ELR (cell line): ENCODE data around the gene PODXL2.
"Not testable (repeated sequence)": the region's sequence is repeated elsewhere in the genome, so short reads cannot be mapped to it uniquely, and the experiment has no call there.

ENCODE experiments used
- DNase-seq: peaks from one replicate; pipeline ENCODE4 v3.0.0-alpha.2; 2015; ENCODE audit warnings: low read depth

PODXL2 gene

DNA sequence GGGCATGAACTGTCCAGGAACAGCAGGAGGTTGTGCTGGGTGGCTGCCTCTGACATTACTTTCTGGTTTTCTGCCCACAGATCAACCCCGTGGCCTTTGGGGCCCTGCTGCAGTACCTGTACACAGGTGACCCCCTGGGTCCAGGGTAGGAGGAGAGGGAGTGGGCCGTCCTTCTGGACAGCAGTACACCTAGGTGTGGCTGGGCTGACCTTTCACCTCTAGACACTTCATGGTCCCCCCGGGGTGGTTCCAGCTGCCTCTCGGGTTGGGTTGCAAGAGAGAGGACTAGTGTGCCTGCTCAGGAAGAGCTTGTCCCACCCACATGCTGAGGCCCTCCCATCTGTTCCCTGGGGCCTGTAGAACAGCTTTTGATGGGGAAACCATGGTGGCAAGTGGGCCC is 47.5 kb downstream of the PODXL2 start:
- no peak for DNase-seq

- no peak for DNase-seq
These were observed 48.0 kb downstream of the PODXL2 start for GRCh38 chr3:127676921-127677351.

- DNase-seq = no peak
These were observed 48.7 kb downstream of the PODXL2 start for GRCh38 chr3:127677541-127678314.

DNA sequence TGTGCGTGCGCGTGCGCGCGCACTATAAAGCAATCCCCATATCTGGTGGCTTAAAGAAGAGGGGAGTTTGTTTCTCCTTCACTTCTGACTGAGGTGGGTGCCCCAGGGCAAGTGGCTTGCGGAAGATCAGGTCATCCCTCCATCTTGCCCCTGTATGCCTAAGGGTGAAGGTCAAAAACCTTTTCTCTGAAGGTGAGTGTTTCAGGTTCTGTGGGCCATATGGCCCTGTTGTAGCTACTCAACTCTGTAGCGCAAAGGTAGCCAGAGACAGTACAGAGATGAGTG is 49.3 kb downstream of the PODXL2 start:
- no peak for DNase-seq

GRCh38 chr3:127678611-127679533 is 49.9 kb downstream of the PODXL2 start:
- DNase-seq = no peak

GRCh38 chr3:127679534-127680145 is 50.7 kb downstream of the PODXL2 start:
- no peak for DNase-seq

DNA sequence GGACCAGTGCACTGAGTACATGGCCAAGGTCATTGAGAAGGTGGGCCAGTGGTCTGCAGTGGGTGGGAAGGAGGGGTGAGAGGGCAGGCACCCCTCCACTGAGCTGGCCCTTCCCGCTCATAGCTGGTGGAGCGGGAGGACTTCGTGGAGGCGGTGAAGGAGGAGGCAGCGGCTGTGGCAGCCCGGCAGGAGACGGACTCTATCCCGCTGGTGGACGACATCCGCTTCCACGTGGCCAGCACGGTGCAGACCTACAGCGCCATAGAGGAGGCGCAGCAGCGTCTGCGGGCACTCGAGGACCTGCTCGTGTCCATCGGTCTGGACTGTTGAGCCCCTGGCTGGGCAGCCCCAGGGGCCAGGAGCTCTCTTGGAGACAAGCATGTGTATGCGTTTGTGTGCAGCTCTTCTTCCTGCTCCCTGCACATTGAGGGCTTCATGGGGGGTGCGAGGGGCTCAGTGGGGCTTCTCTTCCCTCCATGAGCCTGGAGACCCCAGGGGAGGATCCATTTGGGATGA is 51.2 kb downstream of the PODXL2 start:
- DNase-seq = no peak

DNA sequence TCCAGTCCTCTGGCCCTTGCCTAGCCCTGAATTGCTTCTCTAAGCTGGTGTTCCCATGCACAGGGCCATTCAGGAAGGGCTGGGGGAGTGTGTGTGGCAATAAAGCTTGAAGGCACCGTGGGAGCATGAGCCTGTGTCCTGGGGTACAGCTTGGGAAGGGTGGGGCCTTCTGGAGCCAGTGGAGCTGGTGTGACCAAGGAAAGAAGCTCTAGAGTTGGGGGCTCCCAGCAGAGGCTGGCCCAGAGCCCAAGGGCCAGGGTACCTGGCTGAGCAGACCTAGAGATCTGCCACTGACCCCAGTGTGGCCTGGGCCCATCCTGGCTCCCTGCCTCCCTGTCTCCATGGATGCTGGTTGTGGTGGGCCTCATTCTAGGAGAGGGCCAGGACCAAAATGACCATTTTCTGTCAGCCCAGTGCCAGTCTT is 51.8 kb downstream of the PODXL2 start:
- DNase-seq = no peak

DNA sequence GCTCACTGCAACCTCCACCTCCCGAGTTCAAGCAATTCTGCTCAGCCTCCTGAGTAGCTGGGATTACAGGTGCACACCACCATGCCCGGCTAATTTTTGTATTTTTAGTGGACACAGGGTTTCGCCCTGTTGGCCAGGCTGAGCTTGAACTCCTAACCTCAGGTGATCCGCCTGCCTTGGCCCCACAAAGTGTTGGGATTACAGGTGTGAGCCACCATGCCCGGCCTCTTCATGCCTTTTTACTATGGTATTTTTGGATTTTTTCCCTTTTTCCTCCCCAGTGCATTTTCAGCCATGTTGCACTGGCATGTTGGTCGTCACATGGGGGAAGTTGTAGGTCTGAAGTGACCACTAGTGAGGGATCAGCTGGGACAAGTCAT is 53.2 kb downstream of the PODXL2 start:
- DNase-seq = not testable (repeated sequence)

GRCh38 chr3:127682561-127682960 is 53.6 kb downstream of the PODXL2 start:
- no peak for DNase-seq

DNA sequence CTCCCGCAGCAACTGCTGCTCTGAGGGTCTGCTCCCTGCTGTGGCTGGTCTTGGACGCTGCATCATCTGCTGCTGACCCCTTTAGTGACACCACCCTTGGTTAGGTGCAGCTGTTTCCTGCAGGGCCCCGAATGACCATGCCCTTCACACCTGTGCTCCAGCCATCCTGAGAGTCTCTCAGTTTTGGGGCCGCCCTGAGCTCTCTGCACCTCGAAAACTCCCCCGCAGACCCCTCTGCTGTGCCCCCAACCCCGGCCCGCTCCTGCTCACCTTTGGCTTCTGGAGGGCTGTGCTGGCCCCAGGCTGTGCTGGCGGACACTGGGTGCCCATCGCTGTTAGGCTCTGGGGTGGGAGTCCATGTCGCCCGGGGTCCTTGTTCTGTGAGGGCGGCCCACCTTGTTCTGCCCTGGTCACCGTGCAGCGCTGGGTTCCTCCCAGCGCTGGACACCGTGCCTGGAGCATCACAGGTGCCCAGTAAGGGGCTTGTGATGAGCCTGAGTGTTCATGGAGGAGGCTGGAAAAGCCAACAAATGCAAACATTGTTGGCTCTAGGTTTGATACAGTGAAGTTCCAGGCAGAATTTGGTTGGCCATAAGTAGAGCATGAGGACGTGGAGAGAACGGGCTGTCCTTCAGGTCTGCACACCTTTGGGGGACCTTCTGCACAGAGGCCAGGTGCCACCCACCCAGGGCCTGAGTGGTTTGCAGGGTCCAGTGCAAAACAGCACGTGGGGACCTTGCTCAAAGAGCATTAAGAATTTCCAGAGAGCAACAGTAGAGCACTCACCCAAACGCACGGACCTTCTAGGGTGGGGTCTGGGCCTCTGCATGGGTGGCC is 56.1 kb downstream of the PODXL2 start:
- DNase-seq = no peak

- DNase-seq = peak; percentile 21
These were observed 56.9 kb downstream of the PODXL2 start for GRCh38 chr3:127685708-127686511.

DNA sequence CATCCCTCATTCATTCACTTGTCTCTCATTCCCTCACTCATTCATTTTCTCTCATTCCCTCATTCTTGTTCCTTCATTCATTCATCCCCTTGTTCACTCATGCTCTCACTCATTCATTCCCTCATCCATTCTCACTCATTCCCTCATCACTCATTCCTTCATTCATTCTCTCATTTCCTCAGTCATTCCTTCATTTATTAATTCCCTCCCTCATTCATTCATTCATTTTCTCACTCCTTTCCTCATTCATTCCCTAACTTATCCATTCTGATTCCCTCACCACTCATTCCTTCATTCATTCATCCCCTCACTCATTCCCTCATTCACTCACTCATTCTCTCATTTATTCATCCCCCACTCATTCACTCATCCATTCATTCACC is 57.5 kb downstream of the PODXL2 start:
- DNase-seq = no peak

DNA sequence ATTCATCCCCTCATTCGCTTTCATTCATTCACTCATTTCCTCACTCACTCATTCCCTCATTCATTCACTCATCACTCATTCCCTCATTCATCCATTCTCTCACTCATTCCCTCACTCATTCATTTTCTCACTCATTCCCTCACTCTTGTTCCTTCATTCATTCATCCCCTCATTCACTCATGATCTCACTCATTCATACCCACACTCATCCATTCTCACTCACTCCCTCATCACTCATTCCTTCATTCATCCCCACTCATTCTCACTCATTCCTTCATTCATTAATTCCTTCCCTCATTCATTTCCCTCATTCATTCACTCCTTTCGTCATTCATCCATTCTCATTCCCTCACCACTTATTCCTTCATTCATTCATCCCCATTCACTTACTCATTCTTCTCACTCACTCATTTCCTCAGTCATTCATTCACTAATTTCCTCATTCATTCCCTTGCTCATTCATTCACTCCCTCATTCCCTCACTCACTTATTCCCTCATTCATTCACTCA is 58.3 kb downstream of the PODXL2 start:
- no peak for DNase-seq

GRCh38 chr3:127688022-127688415 is 59.0 kb downstream of the PODXL2 start:
- no peak for DNase-seq

- DNase-seq = peak; percentile 65
These were observed 59.7 kb downstream of the PODXL2 start for GRCh38 chr3:127688416-127689265.

DNA sequence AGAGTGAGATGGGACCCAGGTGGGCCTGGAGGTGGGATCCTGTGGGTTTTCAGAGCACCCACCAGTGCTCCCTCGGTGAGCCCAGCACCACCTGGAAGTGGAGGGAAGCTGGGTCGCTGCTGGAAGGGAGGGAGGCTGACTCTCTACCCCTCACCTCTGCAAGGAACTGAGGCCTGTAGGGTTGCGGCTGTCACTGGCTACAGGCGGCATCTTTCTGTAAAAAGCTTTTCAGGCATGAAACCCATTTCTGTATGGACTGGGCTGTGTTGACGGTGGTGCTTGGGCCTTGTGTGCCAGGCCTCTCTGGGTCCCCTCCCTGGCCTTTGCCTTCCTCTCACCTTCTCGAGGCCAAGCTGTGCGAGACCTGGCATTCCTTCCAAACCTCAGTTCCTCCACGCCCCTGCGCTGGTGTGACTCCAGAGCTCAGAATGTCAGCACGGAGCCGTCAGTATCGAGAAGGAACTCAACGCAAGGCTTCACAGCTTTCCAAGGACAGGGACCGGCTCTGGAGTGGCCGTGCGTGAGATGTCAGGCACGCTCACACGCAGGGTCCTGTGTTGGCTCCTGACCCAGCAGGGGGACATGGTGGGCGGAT is 60.4 kb downstream of the PODXL2 start:
- DNase-seq = no peak

- DNase-seq = peak; percentile 74
These were observed 61.1 kb downstream of the PODXL2 start for GRCh38 chr3:127690106-127690505.

- DNase-seq = peak; percentile 78
These were observed 62.0 kb downstream of the PODXL2 start for GRCh38 chr3:127690823-127691452.
